Neuron (in vitro differentiated cells): ENCODE measurements around the gene SCARF2.
"Not testable (repeated sequence)": the region's sequence is repeated elsewhere in the genome, so short reads cannot be mapped to it uniquely, and the experiment has no call there.

Experiments used
- H2AFZ ChIP-seq: one replicate; pipeline ENCODE4 v1.6.1; 2013; ENCODE audit warnings: low read depth, mild to moderate bottlenecking, inconsistent platforms, low read length, moderate library complexity
- H3K27me3 ChIP-seq: one replicate; pipeline ENCODE4 v1.6.1; 2013; ENCODE audit warnings: low read length; ENCODE audit not compliant: insufficient read depth
- H3K36me3 ChIP-seq: one replicate; pipeline ENCODE4 v1.6.1; 2013; ENCODE audit warnings: low read length; ENCODE audit not compliant: insufficient read depth
- H3K4me1 ChIP-seq: one replicate; pipeline ENCODE4 v1.6.1; 2013; ENCODE audit warnings: low read length; ENCODE audit not compliant: insufficient read depth
- H3K4me3 ChIP-seq: 2 replicates; pipeline ENCODE4 v1.5.1; 2013; ENCODE audit warnings: mild to moderate bottlenecking, low read length, moderate library complexity
- H3K9me3 ChIP-seq: one replicate; pipeline ENCODE4 v1.6.1; 2013; ENCODE audit warnings: low read length

The SCARF2 gene

DNA sequence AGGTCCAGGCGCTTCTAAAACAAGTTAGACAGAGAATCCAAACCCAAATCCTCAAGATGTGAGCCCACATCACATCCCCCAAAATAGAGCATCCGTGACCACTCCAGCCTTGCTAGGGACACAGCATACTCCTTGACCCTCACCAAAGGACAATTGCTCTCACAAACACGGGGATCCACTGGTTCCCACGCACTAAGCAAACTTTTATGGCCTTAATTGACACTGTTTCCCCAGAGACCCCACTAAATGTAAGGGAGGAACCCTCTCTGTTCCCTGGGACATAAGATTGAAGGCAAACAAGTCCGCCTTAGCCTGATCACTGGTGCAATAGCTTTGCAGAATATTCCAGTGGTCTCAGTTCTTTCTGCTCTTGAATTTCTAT is 23.6 kb downstream of the SCARF2 start:
- Histone ChIP-seq H3K4me3 (no peak overlapping the region), H3K36me3 (no peaks in the 10 kb centered on the region), H3K4me1 (peaks cover 11% of the 10 kb centered on the region), H2AFZ (no peak overlapping the region), H3K9me3 (no peaks in the 10 kb centered on the region), H3K27me3 (no peaks in the 10 kb centered on the region)

- Histone ChIP-seq H3K9me3 (no peaks in the 10 kb centered on the region), H3K36me3 (peaks cover 4% of the 10 kb centered on the region), H2AFZ (peak overlapping the region; percentile 34), H3K4me3 (no peak overlapping the region), H3K4me1 (peaks cover 11% of the 10 kb centered on the region), H3K27me3 (no peaks in the 10 kb centered on the region)
Observed at GRCh38 chr22:20413217-20414058, 24.2 kb downstream of the SCARF2 start.

GRCh38 chr22:20412474-20413216 is 25.0 kb downstream of the SCARF2 start:
- Histone ChIP-seq H3K4me3 (no peak overlapping the region), H3K4me1 (peaks cover 11% of the 10 kb centered on the region), H3K36me3 (peaks cover 9% of the 10 kb centered on the region), H2AFZ (peak overlapping the region; percentile 34), H3K9me3 (no peaks in the 10 kb centered on the region), H3K27me3 (no peaks in the 10 kb centered on the region)

GRCh38 chr22:20409385-20409784 is 28.2 kb downstream of the SCARF2 start:
- H3K4me3 ChIP-seq, H3K9me3 ChIP-seq, H2AFZ ChIP-seq, H3K27me3 ChIP-seq: not testable (repeated sequence)
- peaks cover 40% of the 10 kb centered on the region for H3K36me3 ChIP-seq
- peaks cover 11% of the 10 kb centered on the region for H3K4me1 ChIP-seq

- Histone ChIP-seq H2AFZ (no peak overlapping the region), H3K9me3 (no peaks in the 10 kb centered on the region), H3K27me3 (no peaks in the 10 kb centered on the region), H3K4me1 (peaks cover 11% of the 10 kb centered on the region), H3K4me3 (no peak overlapping the region), H3K36me3 (peaks cover 45% of the 10 kb centered on the region)
Observed at GRCh38 chr22:20408891-20409290, 28.7 kb downstream of the SCARF2 start.

GRCh38 chr22:20407829-20408228 is 29.8 kb downstream of the SCARF2 start:
- no peaks in the 10 kb centered on the region for H3K27me3 ChIP-seq
- peaks cover 10% of the 10 kb centered on the region for H3K4me1 ChIP-seq
- no peaks in the 10 kb centered on the region for H3K9me3 ChIP-seq
- H3K36me3 ChIP-seq = peaks cover 56% of the 10 kb centered on the region
- H2AFZ ChIP-seq = no peak overlapping the region
- H3K4me3 ChIP-seq = no peak overlapping the region

- H2AFZ ChIP-seq = no peak overlapping the region
- H3K9me3 ChIP-seq = no peaks in the 10 kb centered on the region
Observed at GRCh38 chr22:20406686-20407408, 30.8 kb downstream of the SCARF2 start.

DNA sequence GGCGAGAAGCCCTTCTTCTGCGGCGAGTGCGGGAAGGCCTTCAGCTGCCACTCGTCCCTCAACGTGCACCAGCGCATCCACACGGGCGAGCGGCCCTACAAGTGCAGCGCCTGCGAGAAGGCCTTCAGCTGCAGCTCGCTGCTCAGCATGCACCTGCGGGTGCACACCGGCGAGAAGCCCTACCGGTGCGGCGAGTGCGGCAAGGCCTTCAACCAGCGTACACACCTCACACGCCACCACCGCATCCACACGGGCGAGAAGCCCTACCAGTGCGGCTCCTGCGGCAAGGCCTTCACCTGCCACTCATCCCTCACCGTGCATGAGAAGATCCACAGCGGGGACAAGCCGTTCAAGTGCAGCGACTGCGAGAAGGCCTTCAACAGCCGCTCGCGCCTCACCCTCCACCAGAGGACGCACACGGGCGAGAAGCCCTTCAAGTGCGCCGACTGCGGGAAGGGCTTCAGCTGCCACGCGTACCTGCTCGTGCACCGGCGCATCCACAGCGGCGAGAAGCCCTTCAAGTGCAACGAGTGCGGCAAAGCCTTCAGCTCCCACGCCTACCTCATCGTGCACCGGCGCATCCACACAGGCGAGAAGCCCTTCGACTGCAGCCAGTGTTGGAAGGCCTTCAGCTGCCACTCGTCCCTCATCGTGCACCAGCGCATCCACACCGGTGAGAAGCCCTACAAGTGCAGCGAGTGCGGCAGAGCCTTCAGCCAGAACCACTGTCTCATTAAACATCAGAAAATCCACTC is 31.5 kb downstream of the SCARF2 start:
- no peaks in the 10 kb centered on the region for H3K9me3 ChIP-seq
- no peaks in the 10 kb centered on the region for H3K4me1 ChIP-seq
- no peaks in the 10 kb centered on the region for H3K27me3 ChIP-seq
- no peak overlapping the region for H3K4me3 ChIP-seq
- no peak overlapping the region for H2AFZ ChIP-seq
- peaks cover 69% of the 10 kb centered on the region for H3K36me3 ChIP-seq

More at GRCh38 chr22:20406686-20407408, 30.8 kb downstream of the SCARF2 start:
- peaks cover 61% of the 10 kb centered on the region for H3K36me3 ChIP-seq
- no peaks in the 10 kb centered on the region for H3K27me3 ChIP-seq
- H3K4me1 ChIP-seq = peaks cover under 1% of the 10 kb centered on the region
- H3K4me3 ChIP-seq = no peak overlapping the region

- no peak overlapping the region for H2AFZ ChIP-seq
- no peaks in the 10 kb centered on the region for H3K27me3 ChIP-seq
- H3K4me3 ChIP-seq = no peak overlapping the region
- H3K9me3 ChIP-seq = no peaks in the 10 kb centered on the region
- H3K4me1 ChIP-seq = no peaks in the 10 kb centered on the region
- H3K36me3 ChIP-seq = peaks cover 76% of the 10 kb centered on the region
Observed at GRCh38 chr22:20405291-20405930, 32.2 kb downstream of the SCARF2 start.

DNA sequence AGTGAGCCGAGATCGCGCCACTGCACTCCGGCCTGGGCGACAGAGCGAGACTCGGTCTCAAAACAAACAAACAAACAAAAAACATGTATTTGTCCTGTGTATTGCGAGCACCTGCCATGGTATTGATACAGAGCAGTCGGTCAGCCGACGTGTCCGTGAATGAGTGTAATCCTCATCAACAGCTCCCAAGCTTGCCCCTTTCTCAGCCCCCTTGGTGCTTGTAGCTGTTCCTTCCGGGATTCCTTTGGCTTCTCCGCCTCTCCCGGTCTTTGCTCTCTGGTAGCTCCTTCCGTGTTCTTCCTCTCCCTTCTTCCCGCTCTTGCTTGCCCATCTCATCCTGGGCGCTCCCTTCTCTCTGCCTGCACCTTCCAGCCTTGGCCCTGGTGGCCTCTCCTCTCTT is 32.7 kb downstream of the SCARF2 start:
- H3K9me3 ChIP-seq = no peaks in the 10 kb centered on the region
- H3K4me3 ChIP-seq = no peak overlapping the region
- no peaks in the 10 kb centered on the region for H3K4me1 ChIP-seq
- no peak overlapping the region for H2AFZ ChIP-seq
- peaks cover 79% of the 10 kb centered on the region for H3K36me3 ChIP-seq
- no peaks in the 10 kb centered on the region for H3K27me3 ChIP-seq

GRCh38 chr22:20403779-20404140 is 33.9 kb downstream of the SCARF2 start:
- H3K4me1 ChIP-seq = no peaks in the 10 kb centered on the region
- H3K4me3 ChIP-seq = no peak overlapping the region
- no peak overlapping the region for H2AFZ ChIP-seq
- H3K9me3 ChIP-seq = no peaks in the 10 kb centered on the region
- no peaks in the 10 kb centered on the region for H3K27me3 ChIP-seq
- H3K36me3 ChIP-seq = peaks cover 77% of the 10 kb centered on the region
